GM23248 (cell line): ENCODE measurements around the gene GRID2. TPM values are rescaled to one million over a fixed set of nuclear protein-coding genes. Genes with fewer than 3 reads are reported as not detected.

Experiments
- DNase-seq: peaks from one replicate; pipeline ENCODE4 v3.0.0-alpha.2; 2015
- H2AFZ ChIP-seq: fragments of 200-600 bp; sonication (generic); 2 replicates; pipeline ENCODE4 v1.6.1; 2016; ENCODE audit warnings: antibody characterized with exemption
- H3F3A ChIP-seq: fragments of 200-600 bp; sonication (generic); 2 replicates; pipeline ENCODE4 v1.6.1; 2016; ENCODE audit warnings: mild to moderate bottlenecking, antibody characterized with exemption, mixed run types; ENCODE audit not compliant: insufficient read depth
- H3K27ac ChIP-seq: fragments of 200-600 bp; sonication (generic); 2 replicates; pipeline ENCODE4 v1.5.1; 2016; ENCODE audit warnings: mild to moderate bottlenecking
- H3K27me3 ChIP-seq: fragments of 200-600 bp; sonication (generic); replicated peaks from 2 replicates; pipeline ENCODE4 v1.6.1; 2016; ENCODE audit warnings: mild to moderate bottlenecking; ENCODE audit not compliant: insufficient read depth
- H3K36me3 ChIP-seq: fragments of 200-600 bp; sonication (generic); 2 replicates; pipeline ENCODE4 v1.6.1; 2016; ENCODE audit warnings: low read depth, mild to moderate bottlenecking
- H3K4me1 ChIP-seq: fragments of 200-600 bp; sonication (generic); 2 replicates; pipeline ENCODE4 v1.6.1; 2016; ENCODE audit warnings: mild to moderate bottlenecking; ENCODE audit not compliant: insufficient read depth
- H3K4me2 ChIP-seq: fragments of 200-600 bp; sonication (generic); one replicate; pipeline ENCODE4 v1.6.1; 2016; ENCODE audit warnings: mild to moderate bottlenecking; ENCODE audit not compliant: unreplicated experiment
- H3K4me3 ChIP-seq: fragments of 200-600 bp; sonication (generic); 2 replicates; pipeline ENCODE4 v1.5.1; 2016; ENCODE audit warnings: mild to moderate bottlenecking
- H3K79me2 ChIP-seq: fragments of 200-600 bp; sonication (generic); 2 replicates; pipeline ENCODE4 v1.6.1; 2016; ENCODE audit warnings: mild to moderate bottlenecking; ENCODE audit not compliant: insufficient read depth
- H3K9ac ChIP-seq: fragments of 200-600 bp; sonication (generic); 2 replicates; pipeline ENCODE4 v1.6.1; 2016; ENCODE audit warnings: mild to moderate bottlenecking
- H3K9me2 ChIP-seq: fragments of 200-600 bp; sonication (generic); 2 replicates; pipeline ENCODE4 v1.6.1; 2016; ENCODE audit warnings: mixed run types, mild to moderate bottlenecking, moderate library complexity; ENCODE audit not compliant: insufficient read depth
- H3K9me3 ChIP-seq: fragments of 200-600 bp; sonication (generic); one replicate; pipeline ENCODE4 v1.6.1; 2017; ENCODE audit warnings: low read depth
- H4K20me1 ChIP-seq: fragments of 200-600 bp; sonication (generic); 2 replicates; pipeline ENCODE4 v1.6.0; 2016; ENCODE audit not compliant: insufficient read depth
- EZH2 ChIP-seq: fragments of 200-600 bp; sonication (generic); IDR thresholded peaks from 2 replicates; pipeline ENCODE4 v1.6.1; 2018; ENCODE audit warnings: antibody characterized with exemption, mild to moderate bottlenecking; ENCODE audit not compliant: insufficient read depth, poor library complexity, severe bottlenecking
- EZH2phosphoT487 ChIP-seq: fragments of 200-600 bp; sonication (generic); IDR thresholded peaks from 2 replicates; pipeline ENCODE4 v1.6.1; 2018; ENCODE audit warnings: antibody characterized with exemption, moderate library complexity, mild to moderate bottlenecking, low read depth; ENCODE audit not compliant: insufficient read depth
- WGBS, 2 experiments: methylation state at CpG; one replicate each; pipeline ENCODE4 v1.1.6; 2015 to 2017; ENCODE audit warnings: low lambda C conversion rate in 2 of 2, low coverage in 1 of 2; ENCODE audit errors: missing lambda C conversion rate in 2 of 2; 5-methylcytosine and 5-hydroxymethylcytosine counted together
- in situ Hi-C: fragments of 300-500 bp; cut with MboI; formaldehyde crosslinking; loops from 2 replicates; pipeline ENCODE4 v1.15.0; 2020
- polyA plus RNA-seq: library from polyadenylated mRNA; unstranded; fragments of >200 nt; fragmentation: Nextera tagmentation; extraction: Ambion mirVana; gene quantifications from 2 replicates; pipeline ENCODE4 v1.2.1, GENCODE V29; 2016
- total RNA-seq: library from RNA; depleted of rRNA; stranded (reverse); fragments of >200 nt; shearing (Covaris generic); gene quantifications from 2 replicates; pipeline ENCODE4 v1.2.3, GENCODE V29; 2014

The GRID2 gene
- total and polyA plus RNA-seq, 2 experiments from 2014 or later, result not detected

- Histone ChIP-seq H4K20me1 (no peaks in the 10 kb centered on the region), H3K4me2 (no peak overlapping the region), H3K27me3 (no peaks in the 10 kb centered on the region), H3K9ac (no peak overlapping the region), H3K9me3 (no peaks in the 10 kb centered on the region), H3K4me1 (no peaks in the 10 kb centered on the region), H3K27ac (no peak overlapping the region), H3K4me3 (no peak overlapping the region), H3F3A (no peaks in the 10 kb centered on the region), H3K79me2 (no peaks in the 10 kb centered on the region), H3K9me2 (no peaks in the 10 kb centered on the region), H3K36me3 (no peaks in the 10 kb centered on the region), H2AFZ (no peak overlapping the region)
- in situ Hi-C loops, result no loop called here
- WGBS, 2 experiments, result 14 to 22% methylated on average over 7 of the region's 7 CpGs
- TF ChIP-seq EZH2phosphoT487 (no peak), EZH2 (no peak)
- no peak for DNase-seq
Measured at GRCh38 chr4:92455329-92455839, 151.6 kb downstream of the GRID2 start.

- WGBS, 2 experiments, result 8 to 16% methylated on average over 2 of the region's 2 CpGs
- no peak overlapping the region for H2AFZ ChIP-seq
- no peaks in the 10 kb centered on the region for H3K4me1 ChIP-seq
- no peak overlapping the region for H3K4me2 ChIP-seq
- H3F3A ChIP-seq, result no peaks in the 10 kb centered on the region
- H3K36me3 ChIP-seq, result no peaks in the 10 kb centered on the region
- no peak overlapping the region for H3K27ac ChIP-seq
- H3K79me2 ChIP-seq, result no peaks in the 10 kb centered on the region
- no peak overlapping the region for H3K4me3 ChIP-seq
- in situ Hi-C loops, result no loop called here
- no peaks in the 10 kb centered on the region for H3K9me3 ChIP-seq
- no peaks in the 10 kb centered on the region for H3K27me3 ChIP-seq
- TF ChIP-seq EZH2 (no peak), EZH2phosphoT487 (no peak)
- no peaks in the 10 kb centered on the region for H4K20me1 ChIP-seq
- no peak for DNase-seq
- H3K9me2 ChIP-seq, result no peaks in the 10 kb centered on the region
- H3K9ac ChIP-seq, result no peak overlapping the region
Measured at GRCh38 chr4:92455951-92456350, 152.2 kb downstream of the GRID2 start.

- H3K4me1 ChIP-seq, result no peaks in the 10 kb centered on the region
- no peak overlapping the region for H3K4me2 ChIP-seq
- WGBS, 2 experiments, result 14 to 25% methylated on average over 1 of the region's 1 CpG
- H3F3A ChIP-seq, result no peaks in the 10 kb centered on the region
- no peak overlapping the region for H2AFZ ChIP-seq
- DNase-seq, result no peak
- no peaks in the 10 kb centered on the region for H3K9me2 ChIP-seq
- in situ Hi-C loops, result no loop called here
- H3K4me3 ChIP-seq, result no peak overlapping the region
- no peaks in the 10 kb centered on the region for H3K9me3 ChIP-seq
- no peak overlapping the region for H3K27ac ChIP-seq
- H3K27me3 ChIP-seq, result no peaks in the 10 kb centered on the region
- no peaks in the 10 kb centered on the region for H4K20me1 ChIP-seq
- H3K79me2 ChIP-seq, result no peaks in the 10 kb centered on the region
- H3K36me3 ChIP-seq, result no peaks in the 10 kb centered on the region
- no peak overlapping the region for H3K9ac ChIP-seq
- TF ChIP-seq EZH2 (no peak), EZH2phosphoT487 (no peak)
Measured at GRCh38 chr4:92461732-92462131, 158.0 kb downstream of the GRID2 start.

DNA sequence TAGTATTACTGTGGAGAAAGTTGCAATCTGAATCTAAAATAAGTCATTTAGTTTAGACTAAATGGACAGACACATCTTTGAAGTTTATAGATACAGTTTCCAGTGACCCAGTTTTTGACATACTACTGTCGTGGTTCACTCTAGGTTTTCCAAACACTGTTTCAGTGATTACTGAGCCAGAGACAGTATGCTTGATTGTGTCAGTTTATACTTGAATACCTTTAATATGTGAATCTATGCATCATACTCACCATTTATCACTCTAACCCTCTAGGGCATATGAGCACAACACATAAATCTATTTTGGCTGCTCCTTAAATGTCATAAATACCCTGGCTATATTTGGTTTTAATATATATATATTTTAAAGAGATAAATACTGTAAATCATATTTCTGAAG is 173.5 kb downstream of the GRID2 start:
- in situ Hi-C loops, result no loop called here
- Histone ChIP-seq H3K4me3 (no peak overlapping the region), H3K36me3 (no peaks in the 10 kb centered on the region), H2AFZ (no peak overlapping the region), H3K9me2 (no peaks in the 10 kb centered on the region), H3K9me3 (no peaks in the 10 kb centered on the region), H3K9ac (no peak overlapping the region), H3K4me2 (no peak overlapping the region), H3K27me3 (no peaks in the 10 kb centered on the region), H3F3A (no peaks in the 10 kb centered on the region), H3K79me2 (no peaks in the 10 kb centered on the region), H4K20me1 (no peaks in the 10 kb centered on the region), H3K27ac (no peak overlapping the region), H3K4me1 (no peaks in the 10 kb centered on the region)
- 22 to 33% methylated on average over 1 of the region's 1 CpG for WGBS, 2 experiments
- no peak for DNase-seq
- TF ChIP-seq EZH2 (no peak), EZH2phosphoT487 (no peak)

- Histone ChIP-seq H3K9ac (no peak overlapping the region), H3K27ac (no peak overlapping the region), H3K9me3 (no peaks in the 10 kb centered on the region), H4K20me1 (no peaks in the 10 kb centered on the region), H3F3A (no peaks in the 10 kb centered on the region), H3K9me2 (no peaks in the 10 kb centered on the region), H2AFZ (no peak overlapping the region), H3K36me3 (no peaks in the 10 kb centered on the region), H3K4me2 (no peak overlapping the region), H3K79me2 (no peaks in the 10 kb centered on the region), H3K4me1 (no peaks in the 10 kb centered on the region), H3K4me3 (no peak overlapping the region), H3K27me3 (no peaks in the 10 kb centered on the region)
- TF ChIP-seq EZH2 (no peak), EZH2phosphoT487 (no peak)
- in situ Hi-C loops, result no loop called here
- WGBS, 2 experiments, result 36 to 46% methylated on average over 3 of the region's 3 CpGs
- DNase-seq, result no peak
Measured at GRCh38 chr4:92483341-92483740, 179.6 kb downstream of the GRID2 start.
